Measurements from ENCODE around the gene JADE1. TPM values are rescaled to one million over a fixed set of nuclear protein-coding genes. Genes with fewer than 3 reads are reported as not detected.

The JADE1 gene
- total RNA-seq, 4 donors from 2014 or later, result 7.8 to 15.9 (median 13.9) TPM

- H3K4me3 ChIP-seq, result no peak overlapping the region
- in situ Hi-C loops (cut with MboI; ENCODE audit: low pct_ligation_motif_present in 1 of 4, low pct_unique_long_range_greater_than_20kb in 1 of 4, low sequenced_read_pairs in 3 of 4) (no loop called here), intact Hi-C loops (cut with DNase I; ENCODE audit: low total_unique reads) (no loop called here)
- H3K9me3 ChIP-seq, result no peaks in the 10 kb centered on the region
- no peaks in the 10 kb centered on the region for H3K27me3 ChIP-seq
- 87 to 93% methylated on average over 2 of the region's 2 CpGs for whole genome bisulfite sequencing, 2 donors (ENCODE audit: low coverage in 1 of 2)
- H3K36me3 ChIP-seq, result peaks cover 0 to 7% (median 2%) of the 10 kb centered on the region in 4 donors
- no peak overlapping the region for H3K27ac ChIP-seq
- TF ChIP-seq POLR2A (IDR thresholded peaks at IDR 0.05) (no peak), EP300 (IDR thresholded peaks at IDR 0.05; ENCODE audit: low read depth) (no peak), POLR2AphosphoS5 (IDR thresholded peaks at IDR 0.05) (no peak)
- TF ChIP-seq, protein P1, sequence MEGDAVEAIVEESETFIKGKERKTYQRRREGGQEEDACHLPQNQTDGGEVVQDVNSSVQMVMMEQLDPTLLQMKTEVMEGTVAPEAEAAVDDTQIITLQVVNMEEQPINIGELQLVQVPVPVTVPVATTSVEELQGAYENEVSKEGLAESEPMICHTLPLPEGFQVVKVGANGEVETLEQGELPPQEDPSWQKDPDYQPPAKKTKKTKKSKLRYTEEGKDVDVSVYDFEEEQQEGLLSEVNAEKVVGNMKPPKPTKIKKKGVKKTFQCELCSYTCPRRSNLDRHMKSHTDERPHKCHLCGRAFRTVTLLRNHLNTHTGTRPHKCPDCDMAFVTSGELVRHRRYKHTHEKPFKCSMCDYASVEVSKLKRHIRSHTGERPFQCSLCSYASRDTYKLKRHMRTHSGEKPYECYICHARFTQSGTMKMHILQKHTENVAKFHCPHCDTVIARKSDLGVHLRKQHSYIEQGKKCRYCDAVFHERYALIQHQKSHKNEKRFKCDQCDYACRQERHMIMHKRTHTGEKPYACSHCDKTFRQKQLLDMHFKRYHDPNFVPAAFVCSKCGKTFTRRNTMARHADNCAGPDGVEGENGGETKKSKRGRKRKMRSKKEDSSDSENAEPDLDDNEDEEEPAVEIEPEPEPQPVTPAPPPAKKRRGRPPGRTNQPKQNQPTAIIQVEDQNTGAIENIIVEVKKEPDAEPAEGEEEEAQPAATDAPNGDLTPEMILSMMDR (IDR thresholded peaks at IDR 0.05), result no peak
- DNase-seq, result no peak
- H3K4me1 ChIP-seq, result no peaks in the 10 kb centered on the region
These were observed 66.7 kb downstream of the JADE1 start for GRCh38 chr4:128876200-128876599.

DNA sequence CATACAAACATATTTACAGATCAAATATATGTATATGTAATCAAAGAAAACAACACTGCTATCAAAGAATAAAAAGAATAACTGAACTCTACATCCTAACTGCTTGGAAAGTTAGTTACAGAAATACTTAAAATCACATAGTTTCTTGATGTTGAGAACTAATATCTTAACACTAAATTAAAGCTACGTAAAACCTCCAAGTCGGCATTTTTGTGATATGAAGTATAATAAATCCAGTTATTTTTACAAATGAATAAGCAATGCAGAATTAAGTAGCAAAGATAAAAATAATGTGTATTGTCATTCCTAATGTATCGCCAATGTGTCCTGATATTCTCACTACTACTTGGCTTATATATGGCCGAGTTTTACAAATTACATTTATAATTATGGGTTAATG is 68.4 kb downstream of the JADE1 start:
- Histone ChIP-seq H3K9me3 (no peaks in the 10 kb centered on the region), H3K36me3 (no peaks in the 10 kb centered on the region), H3K4me1 (no peaks in the 10 kb centered on the region), H3K27ac (no peak overlapping the region), H3K27me3 (no peaks in the 10 kb centered on the region), H3K4me3 (no peak overlapping the region)
- intact Hi-C loops (cut with DNase I; ENCODE audit: low total_unique reads), result no loop called here
- 93 to 98% methylated on average over 4 of the region's 4 CpGs for WGBS, 2 donors (ENCODE audit: low coverage in 1 of 2)
- no peak for DNase-seq
- TF ChIP-seq EP300 (IDR thresholded peaks at IDR 0.05; ENCODE audit: low read depth) (no peak), POLR2A (IDR thresholded peaks at IDR 0.05) (no peak), POLR2AphosphoS5 (IDR thresholded peaks at IDR 0.05) (no peak)
- TF ChIP-seq, protein P1 (IDR thresholded peaks at IDR 0.05), result no peak
- in situ Hi-C loops (cut with MboI; ENCODE audit: low pct_ligation_motif_present in 1 of 4, low pct_unique_long_range_greater_than_20kb in 1 of 4, low sequenced_read_pairs in 3 of 4), result no loop called here

GRCh38 chr4:128879283-128879682 is 69.8 kb downstream of the JADE1 start:
- intact Hi-C loops (cut with DNase I; ENCODE audit: low total_unique reads), result no loop called here
- H3K36me3 ChIP-seq, result no peaks in the 10 kb centered on the region
- DNase-seq, result no peak
- H3K27ac ChIP-seq, result no peak overlapping the region
- 30 to 47% methylated on average over 2 of the region's 2 CpGs for whole genome bisulfite sequencing, 2 donors (ENCODE audit: low coverage in 1 of 2)
- no peak overlapping the region for H3K4me3 ChIP-seq
- in situ Hi-C loops (cut with MboI; ENCODE audit: low pct_ligation_motif_present in 1 of 4, low pct_unique_long_range_greater_than_20kb in 1 of 4, low sequenced_read_pairs in 3 of 4), result no loop called here
- H3K4me1 ChIP-seq, result no peaks in the 10 kb centered on the region
- H3K9me3 ChIP-seq, result no peaks in the 10 kb centered on the region
- TF ChIP-seq EP300 (IDR thresholded peaks at IDR 0.05; ENCODE audit: low read depth), result no peak
- no peak for TF ChIP-seq POLR2A (IDR thresholded peaks at IDR 0.05)
- TF ChIP-seq POLR2AphosphoS5 (IDR thresholded peaks at IDR 0.05), result no peak
- TF ChIP-seq, protein P1 (IDR thresholded peaks at IDR 0.05), result no peak
- no peaks in the 10 kb centered on the region for H3K27me3 ChIP-seq

GRCh38 chr4:128879971-128880370 is 70.5 kb downstream of the JADE1 start:
- no peaks in the 10 kb centered on the region for H3K9me3 ChIP-seq
- intact Hi-C loops (cut with DNase I; ENCODE audit: low total_unique reads), result no loop called here
- in situ Hi-C loops (cut with MboI; ENCODE audit: low pct_ligation_motif_present in 1 of 4, low pct_unique_long_range_greater_than_20kb in 1 of 4, low sequenced_read_pairs in 3 of 4), result no loop called here
- DNase-seq, result no peak
- no peaks in the 10 kb centered on the region for H3K4me1 ChIP-seq
- no peak overlapping the region for H3K27ac ChIP-seq
- TF ChIP-seq EP300 (IDR thresholded peaks at IDR 0.05; ENCODE audit: low read depth), result no peak
- no peak for TF ChIP-seq POLR2A (IDR thresholded peaks at IDR 0.05)
- TF ChIP-seq, protein P1 (IDR thresholded peaks at IDR 0.05), result no peak
- TF ChIP-seq POLR2AphosphoS5 (IDR thresholded peaks at IDR 0.05), result no peak
- H3K36me3 ChIP-seq, result no peaks in the 10 kb centered on the region
- no peaks in the 10 kb centered on the region for H3K27me3 ChIP-seq
- H3K4me3 ChIP-seq, result no peak overlapping the region
- WGBS, 2 donors (ENCODE audit: low coverage in 1 of 2), result 89 to 92% methylated on average over 2 of the region's 2 CpGs
